Measurements from ENCODE around the gene SHMT2.
"Not testable (repeated sequence)": the region's sequence is repeated elsewhere in the genome, so short reads cannot be mapped to it uniquely, and the experiment has no call there.

The SHMT2 gene

DNA sequence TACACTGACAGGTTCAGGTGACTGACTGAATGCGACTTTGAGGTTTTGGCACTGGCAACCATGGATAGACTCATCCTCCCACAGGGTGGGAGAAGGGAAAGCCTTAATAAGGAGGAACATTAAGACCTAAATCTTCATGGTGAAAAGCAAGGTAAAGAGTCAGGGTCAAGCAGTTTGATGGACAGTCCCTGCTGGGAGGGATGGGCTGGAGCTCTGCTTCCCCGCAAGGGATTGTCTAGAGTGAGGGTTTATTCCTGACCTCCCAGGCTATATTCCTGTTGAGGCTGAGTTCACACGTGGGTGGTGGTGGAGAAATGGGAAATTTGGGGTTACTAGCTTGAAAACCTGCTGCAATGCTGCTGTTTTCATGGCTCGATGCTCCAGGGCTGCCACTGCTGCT, 30.9 kb downstream of the SHMT2 start:
- no peak for DNase-seq

DNA sequence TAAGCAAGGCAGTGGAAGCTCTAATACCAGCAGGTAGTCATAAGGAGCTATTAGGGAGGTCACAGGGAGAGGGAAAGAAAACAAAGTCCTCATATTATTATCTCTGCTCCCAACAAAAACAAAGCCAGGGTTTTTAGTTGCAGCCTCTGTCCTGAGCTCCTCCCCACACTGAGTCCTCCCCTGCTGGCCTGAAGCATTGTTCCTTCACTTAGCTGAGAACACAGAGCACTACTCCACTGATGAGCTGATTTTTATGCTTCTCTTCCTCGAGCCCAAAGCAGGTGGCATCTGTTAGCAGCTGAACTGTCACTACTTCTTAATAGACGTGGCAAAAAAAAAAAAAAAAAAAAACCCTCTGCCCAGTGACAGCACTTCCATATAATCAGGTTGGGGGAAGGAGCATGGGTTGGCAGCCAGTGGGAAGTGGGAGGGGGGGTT, 31.9 kb downstream of the SHMT2 start:
- DNase-seq, result no peak

GRCh38 chr12:57262126-57262822, 32.8 kb downstream of the SHMT2 start:
- DNase-seq, result no peak

DNA sequence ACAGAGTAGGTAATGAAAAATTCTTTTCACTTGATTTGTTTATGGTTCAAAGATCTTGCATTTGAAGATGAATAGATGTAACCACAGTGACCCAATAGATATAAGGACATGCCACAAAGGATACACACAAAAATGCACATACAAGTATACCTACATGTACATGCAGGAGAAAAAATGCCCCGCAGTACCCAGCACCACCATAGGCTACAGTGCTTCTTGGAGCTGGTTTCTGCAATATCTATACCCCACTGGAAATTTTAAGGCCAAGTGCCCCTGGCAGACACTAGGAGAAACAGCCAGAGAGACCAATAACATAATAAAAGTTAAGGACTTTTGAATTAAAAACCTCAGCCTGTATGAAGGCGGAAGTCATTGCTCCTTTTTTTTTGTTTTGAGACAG, 33.6 kb downstream of the SHMT2 start:
- no peak for DNase-seq

DNA sequence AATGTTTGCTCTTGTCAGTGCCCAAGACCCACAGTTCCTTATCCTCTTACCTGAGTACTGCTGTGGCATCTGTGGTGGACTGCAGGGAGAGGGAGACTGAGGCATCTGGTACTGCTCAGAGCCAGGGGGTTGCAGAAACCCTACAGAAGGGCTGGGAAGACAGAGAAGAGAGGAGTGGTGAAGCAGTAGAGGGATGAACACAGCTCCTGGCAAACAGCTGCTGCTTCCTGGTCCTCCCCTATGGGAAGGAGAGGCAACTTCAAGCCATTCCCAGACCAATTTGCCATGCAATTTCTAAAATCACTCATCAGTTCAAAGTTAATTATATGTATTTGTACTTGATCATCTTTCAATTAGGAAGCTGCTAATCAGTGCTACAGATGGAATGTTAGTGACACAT, 37.2 kb downstream of the SHMT2 start:
- no peak for DNase-seq

DNA sequence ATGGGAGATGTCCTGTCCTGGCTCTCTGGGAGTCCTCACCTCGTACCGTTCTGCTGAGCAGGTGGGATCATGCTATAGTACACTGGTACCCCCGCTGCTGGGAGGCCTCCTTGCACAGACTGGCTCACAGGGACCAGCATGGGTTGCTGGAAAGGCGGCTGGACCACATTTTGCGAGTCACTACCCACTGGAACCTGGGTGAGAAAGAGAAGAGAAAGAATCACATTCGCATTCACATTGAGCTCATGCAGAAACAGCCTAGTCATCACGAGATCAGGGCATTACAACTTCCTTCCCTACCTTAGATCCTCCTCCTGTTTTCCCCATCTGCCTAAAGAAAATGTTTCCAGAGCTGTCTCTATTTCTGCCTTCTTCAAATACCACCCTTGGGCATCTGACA, 38.8 kb downstream of the SHMT2 start:
- no peak for DNase-seq

GRCh38 chr12:57270966-57271470, 41.5 kb downstream of the SHMT2 start:
- no peak for DNase-seq

DNA sequence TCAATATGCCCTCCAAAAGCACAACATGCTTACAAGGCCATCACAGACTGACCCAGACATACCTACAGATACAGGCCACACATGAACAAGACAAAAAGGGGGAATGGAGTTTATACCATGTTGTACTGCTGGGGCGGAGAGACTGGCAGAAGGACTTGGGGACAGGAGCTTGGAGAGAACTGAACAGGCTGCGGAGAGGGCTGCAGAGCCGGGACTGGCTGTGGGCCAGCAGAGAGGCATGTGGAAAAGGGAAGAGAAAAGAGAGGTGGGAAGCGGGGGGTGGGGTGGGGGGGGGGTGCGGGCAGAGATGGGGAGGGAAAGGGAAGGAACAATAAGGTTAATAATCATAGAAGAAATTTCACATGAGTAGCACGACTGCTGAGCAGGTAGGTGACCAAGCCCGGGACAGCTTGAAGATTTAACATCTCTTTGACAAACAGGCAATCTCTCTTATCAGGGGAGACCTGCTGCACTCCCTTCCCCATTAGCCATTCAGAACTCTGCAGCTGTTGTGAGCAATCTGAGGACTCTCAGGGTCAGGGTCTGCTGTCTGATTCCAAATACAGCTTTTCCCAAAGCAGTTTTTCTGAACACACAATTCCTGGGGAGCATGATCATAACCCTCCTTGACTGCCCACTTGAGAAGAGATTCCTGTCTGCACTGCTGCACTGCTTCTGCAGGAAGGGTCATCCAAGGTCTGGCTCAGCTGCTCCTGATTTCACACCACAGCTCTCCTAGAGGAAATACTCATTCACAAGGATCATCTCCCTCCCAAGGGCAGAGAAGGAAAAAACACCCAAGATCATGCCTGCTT, 43.0 kb downstream of the SHMT2 start:
- DNase-seq, result no peak

DNA sequence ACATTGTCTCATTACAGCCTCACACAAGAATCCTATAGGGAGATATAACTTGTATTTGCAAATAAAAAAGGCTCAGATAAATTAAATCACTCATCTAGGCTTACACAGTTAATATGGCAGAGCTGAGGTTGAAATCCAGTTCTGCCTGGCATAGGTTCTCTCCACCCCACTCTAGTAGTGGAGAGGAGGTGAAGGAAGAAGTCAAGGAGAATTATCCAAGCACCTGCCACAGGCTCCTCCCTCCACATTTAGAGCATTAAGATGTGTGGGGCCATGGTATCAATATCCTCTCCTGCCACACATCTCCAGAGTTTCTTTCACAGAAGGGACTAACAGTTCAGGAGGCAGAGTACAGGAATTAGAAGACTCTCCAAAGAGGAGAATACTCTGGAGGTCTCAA, 44.0 kb downstream of the SHMT2 start:
- no peak for DNase-seq

DNA sequence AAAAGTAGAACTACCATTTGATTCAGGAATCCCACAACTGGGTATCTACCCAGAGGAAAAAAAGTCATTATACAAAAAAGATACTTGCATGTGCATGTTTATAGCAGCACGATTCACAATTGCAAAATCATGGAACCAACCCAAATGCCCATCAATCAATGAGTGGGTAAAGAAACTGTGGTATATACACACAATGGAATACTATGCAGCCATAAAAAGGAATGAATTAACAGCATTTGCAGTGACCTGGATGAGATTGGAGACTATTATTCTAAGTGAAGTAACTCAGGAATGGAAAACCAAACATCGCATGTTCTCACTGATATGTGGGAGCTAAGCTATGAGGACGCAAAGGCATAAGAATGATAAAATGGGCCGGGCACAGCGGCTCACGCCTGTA, 46.7 kb downstream of the SHMT2 start:
- DNase-seq, result not testable (repeated sequence)

DNA sequence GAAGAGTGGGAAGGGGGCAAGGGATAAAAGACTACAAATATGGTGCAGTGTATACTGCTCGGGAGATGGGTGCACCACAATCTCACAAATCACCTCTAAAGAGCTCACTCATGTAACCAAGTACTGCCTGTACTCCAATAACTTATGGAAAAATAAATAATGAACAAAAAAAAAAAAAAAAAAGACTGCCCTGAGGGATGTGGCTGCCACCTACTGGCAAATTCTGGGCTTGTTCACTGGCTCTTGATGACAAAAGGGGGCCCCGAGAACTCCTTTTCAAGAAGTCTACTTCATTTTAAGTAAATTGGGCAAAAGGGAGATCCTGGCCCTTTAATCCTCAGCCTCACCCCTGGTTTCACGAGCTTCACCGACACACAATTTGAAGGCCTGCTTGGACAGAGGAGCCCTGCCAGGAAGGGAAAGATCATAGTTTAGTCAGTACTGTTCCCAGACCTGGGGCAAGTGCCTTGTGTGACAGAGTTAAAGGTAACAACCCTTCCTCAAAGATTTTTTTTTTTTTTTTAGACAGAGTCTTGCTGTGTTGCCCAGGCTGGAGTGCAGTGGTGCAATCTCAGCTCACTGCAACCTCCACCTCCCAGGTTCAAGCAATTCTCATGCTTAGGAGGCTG, 47.5 kb downstream of the SHMT2 start:
- DNase-seq, result no peak

DNA sequence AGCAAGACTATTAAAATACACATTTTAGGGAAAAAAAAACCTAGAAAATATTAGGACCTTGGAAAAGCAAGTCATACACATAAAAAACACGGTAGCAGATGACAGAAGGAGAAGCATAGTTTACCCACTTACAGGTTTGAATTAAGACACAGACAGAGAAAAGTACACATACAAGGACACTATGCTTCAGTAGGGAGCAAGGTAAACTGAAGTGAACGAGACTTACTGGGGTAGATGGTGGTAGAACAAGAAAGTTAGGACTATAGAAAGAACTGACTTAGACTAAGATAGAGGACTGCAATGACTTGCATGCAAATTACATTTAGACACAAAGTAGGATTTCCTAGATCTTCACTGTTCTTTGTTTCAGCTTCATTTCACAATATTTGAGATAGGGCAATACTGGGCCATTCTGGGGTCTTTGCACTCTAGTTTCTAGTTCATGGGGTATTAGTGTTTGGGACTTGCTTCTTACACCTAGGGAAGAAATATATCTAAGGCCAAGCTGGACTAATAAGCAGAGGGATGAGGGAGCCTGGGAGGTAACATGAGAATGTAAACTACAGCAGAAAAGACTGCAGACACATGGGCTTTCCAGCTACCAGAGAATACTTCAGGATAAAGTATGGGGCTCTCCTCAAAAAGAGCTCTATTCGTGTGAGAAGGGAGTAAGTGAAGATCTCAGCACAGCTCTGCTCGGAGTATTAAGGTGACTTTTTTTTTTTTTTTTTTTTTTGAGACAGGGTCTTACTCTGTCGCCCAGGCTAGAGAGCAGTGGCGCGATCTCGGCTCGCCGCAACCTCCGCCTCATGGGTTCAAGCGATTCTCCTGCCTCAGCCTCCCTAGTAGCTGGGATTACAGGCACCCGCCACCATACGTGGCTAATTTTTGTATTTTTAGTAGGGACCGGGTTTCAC, 49.2 kb downstream of the SHMT2 start:
- DNase-seq, result no peak

DNA sequence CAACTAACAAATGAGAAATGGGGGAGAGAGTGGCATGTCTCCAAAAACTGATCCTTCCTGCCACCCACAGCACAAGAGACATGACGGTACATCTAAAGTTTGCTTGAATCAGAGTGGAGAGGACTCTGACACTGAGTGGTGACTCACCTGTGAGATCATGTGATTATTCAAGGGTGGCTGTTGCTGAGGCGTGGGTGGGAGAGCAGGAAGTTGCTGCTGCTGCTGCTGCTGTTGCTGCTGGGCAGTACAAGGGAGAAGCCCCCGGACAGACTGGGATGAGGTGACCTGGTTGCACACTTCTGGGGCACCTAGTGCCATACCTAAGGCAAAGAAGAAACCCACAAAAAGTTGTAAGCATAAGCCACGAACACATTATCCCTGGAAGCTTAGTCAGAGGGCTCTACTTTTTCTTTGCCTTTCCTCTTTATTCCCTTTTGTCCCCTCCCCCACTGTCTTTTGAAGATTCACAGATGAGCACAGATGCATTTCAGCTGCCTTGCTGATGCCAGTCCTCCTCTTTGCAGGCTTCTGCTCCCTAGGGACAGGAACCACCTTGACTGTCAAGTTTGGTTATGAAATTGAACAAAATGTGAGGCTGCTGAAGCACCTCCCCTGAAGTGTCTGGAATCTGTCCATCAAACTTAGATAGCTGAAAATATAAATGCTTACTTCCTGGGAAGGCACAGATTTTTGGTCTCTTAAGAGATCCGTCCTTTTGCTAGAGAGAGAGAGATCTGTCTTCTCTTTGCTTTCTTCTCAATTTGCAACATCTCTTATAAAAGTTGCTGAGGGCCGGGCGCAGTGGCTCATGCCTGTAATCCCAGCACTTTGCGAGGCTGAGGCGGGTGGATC, 50.9 kb downstream of the SHMT2 start:
- DNase-seq, result peak in 5 of 51 donors; percentile 5 to 85 (median 9)

GRCh38 chr12:57282073-57282472, 52.6 kb downstream of the SHMT2 start:
- not testable (repeated sequence) for DNase-seq
